GM06990 (cell line): ENCODE results near the gene LRRC1.

Experiments used
- DNase-seq: peaks from one replicate; pipeline ENCODE4 v3.0.0-alpha.2; 2011; ENCODE audit not compliant: insufficient read length; ENCODE audit errors: extremely low read depth
- H3K27me3 ChIP-seq: replicated peaks from 2 replicates; pipeline ENCODE4 v1.6.0; 2011; ENCODE audit warnings: low read length; ENCODE audit not compliant: control insufficient read depth, insufficient read depth
- H3K36me3 ChIP-seq: 2 replicates; pipeline ENCODE4 v1.5.1; 2011; ENCODE audit warnings: low read length; ENCODE audit not compliant: control insufficient read depth, insufficient read depth
- H3K4me3 ChIP-seq: replicated peaks from 2 replicates; pipeline ENCODE4 v1.5.1; 2011; ENCODE audit warnings: low read depth, mild to moderate bottlenecking, control low read depth, low read length
- CTCF ChIP-seq: IDR thresholded peaks from 2 replicates; pipeline ENCODE4 v1.5.1; 2011; ENCODE audit warnings: low read length, control low read depth, mild to moderate bottlenecking, inconsistent platforms; ENCODE audit not compliant: insufficient read depth, poor library complexity, severe bottlenecking

The LRRC1 gene

DNA sequence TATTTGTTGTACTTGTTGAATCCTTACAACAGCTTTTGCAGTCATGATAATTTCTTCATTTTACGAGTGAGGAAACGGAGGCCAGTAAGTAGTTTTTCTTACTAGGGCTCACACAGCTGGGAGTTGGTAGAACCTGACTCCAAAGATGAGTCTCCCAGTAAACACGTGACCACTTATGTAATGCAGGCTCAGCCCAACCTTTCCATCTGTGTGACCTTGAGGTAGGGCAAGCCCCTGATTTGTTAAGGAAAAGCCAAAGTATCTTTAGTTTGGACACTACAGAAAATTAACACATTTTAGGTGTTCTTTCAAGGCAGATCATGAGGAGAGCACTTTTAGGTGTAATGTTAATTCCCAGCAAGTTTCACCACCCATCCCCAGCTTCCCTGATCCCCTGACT lies 111.3 kb downstream of the LRRC1 start:
- H3K4me3 ChIP-seq: no peak overlapping the region
- no peak for TF ChIP-seq CTCF
- DNase-seq: no peak
- H3K27me3 ChIP-seq: no peaks in the 10 kb centered on the region
- no peaks in the 10 kb centered on the region for H3K36me3 ChIP-seq

DNA sequence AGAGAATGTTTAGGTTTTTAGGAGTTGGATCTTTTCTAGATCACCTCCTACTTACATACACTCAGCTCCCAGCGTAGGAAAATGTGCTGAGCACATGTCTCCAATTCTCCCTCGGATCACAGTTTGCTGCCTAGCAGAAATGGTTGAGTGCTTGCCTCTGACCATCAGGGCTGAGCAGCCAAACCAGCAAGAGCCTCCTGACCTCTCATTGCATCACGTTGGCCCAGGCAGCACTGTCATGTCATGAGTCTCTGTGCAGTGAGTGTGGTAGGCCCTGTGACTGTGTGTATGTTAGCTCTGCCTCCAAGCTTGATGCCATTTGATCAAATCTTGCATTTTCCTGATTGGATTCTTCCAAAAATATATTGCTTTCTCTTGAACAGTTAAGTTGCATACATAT lies 112.0 kb downstream of the LRRC1 start:
- TF ChIP-seq CTCF: no peak
- DNase-seq: no peak
- H3K4me3 ChIP-seq: no peak overlapping the region
- no peaks in the 10 kb centered on the region for H3K36me3 ChIP-seq
- H3K27me3 ChIP-seq: no peaks in the 10 kb centered on the region

GRCh38 chr6:53910834-53911233 lies 116.0 kb downstream of the LRRC1 start:
- Histone ChIP-seq H3K36me3 (no peaks in the 10 kb centered on the region), H3K4me3 (no peak overlapping the region), H3K27me3 (no peaks in the 10 kb centered on the region)
- no peak for DNase-seq
- no peak for TF ChIP-seq CTCF

DNA sequence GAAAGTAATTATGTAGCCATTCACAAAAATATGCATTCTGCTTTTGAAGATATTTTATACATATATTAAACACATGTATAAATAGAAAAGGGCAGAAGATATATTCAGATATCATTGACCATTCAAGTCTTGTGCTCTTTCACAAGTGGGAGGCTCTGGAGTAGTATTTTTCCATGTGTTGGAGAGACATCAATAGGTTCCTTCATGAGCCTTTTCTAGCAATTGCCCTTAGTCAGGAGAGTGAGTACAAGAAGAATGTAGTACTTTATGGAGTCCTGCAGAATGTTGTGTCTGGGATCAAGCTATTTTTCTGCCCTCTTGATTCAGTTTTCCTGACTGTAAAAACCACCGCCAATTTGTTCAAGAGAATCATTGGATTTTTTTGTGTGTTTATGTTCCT lies 117.9 kb downstream of the LRRC1 start:
- no peak for DNase-seq
- H3K4me3 ChIP-seq: no peak overlapping the region
- TF ChIP-seq CTCF: no peak
- no peaks in the 10 kb centered on the region for H3K27me3 ChIP-seq
- H3K36me3 ChIP-seq: no peaks in the 10 kb centered on the region

DNA sequence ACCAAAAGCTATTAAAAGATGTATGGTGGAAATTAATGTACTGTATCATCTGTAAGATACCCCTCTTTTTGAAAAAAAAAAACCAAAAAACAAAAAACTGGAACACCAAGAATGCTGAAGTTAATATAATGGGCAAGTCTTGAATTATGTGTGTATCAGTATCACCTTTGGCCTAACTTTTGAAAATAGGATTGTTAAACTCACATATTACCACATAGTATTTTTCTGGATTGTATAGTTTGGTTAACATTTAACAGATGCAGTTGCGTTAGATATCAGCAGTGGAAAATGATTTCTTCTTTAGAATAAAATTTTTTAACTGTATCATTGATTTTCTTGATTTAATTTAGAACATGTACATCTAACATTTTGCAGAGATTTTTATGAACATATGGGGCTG lies 118.5 kb downstream of the LRRC1 start:
- H3K4me3 ChIP-seq: no peak overlapping the region
- H3K27me3 ChIP-seq: no peaks in the 10 kb centered on the region
- no peaks in the 10 kb centered on the region for H3K36me3 ChIP-seq
- TF ChIP-seq CTCF: no peak
- no peak for DNase-seq

GRCh38 chr6:53915026-53915691 lies 120.4 kb downstream of the LRRC1 start:
- H3K27me3 ChIP-seq: no peaks in the 10 kb centered on the region
- no peak overlapping the region for H3K4me3 ChIP-seq
- no peaks in the 10 kb centered on the region for H3K36me3 ChIP-seq
- DNase-seq: no peak
- no peak for TF ChIP-seq CTCF
